Measurements from ENCODE around the gene DAZAP2.

Gene DAZAP2

GRCh38 chr12:51210690-51211395 lies 27.8 kb upstream of the DAZAP2 start (continued):
- TF ChIP-seq ZNF280D (tag by site-specific recombination; IDR thresholded peaks at IDR 0.05) (no peak), ZNF561 (tag by site-specific recombination; IDR thresholded peaks at IDR 0.05; ENCODE audit: borderline replicate concordance) (no peak), ZSCAN30 (tag by site-specific recombination; IDR thresholded peaks at IDR 0.05) (no peak), GLIS2 (tag by site-specific recombination; IDR thresholded peaks at IDR 0.05) (no peak)

GRCh38 chr12:51214895-51215294 lies 23.7 kb upstream of the DAZAP2 start:
- ChIA-PET CTCF (no interaction called here), POLR2A (no interaction called here)
- Histone ChIP-seq H3K36me3 (ENCODE audit: control insufficient read depth in 2 of 2, insufficient read depth in 1 of 2, low read length in 2 of 2) (no peaks in the 10 kb centered on the region), H3K4me1 (ENCODE audit: control insufficient read depth, insufficient read depth, low read length) (peaks cover 3% of the 10 kb centered on the region), H3K4me3 (ENCODE audit: low read depth, low read length) (no peak overlapping the region), H3K27ac (ENCODE audit: extremely low read depth, low read depth, low read length) (no peak overlapping the region), H3K9me3 (ENCODE audit: control insufficient read depth, insufficient read depth, low read depth, low read length) (no peaks in the 10 kb centered on the region)
- TF ChIP-seq ZNF157 (tag by site-specific recombination; IDR thresholded peaks at IDR 0.05): no peak
- TF ChIP-seq ZNF596 (tag by site-specific recombination; IDR thresholded peaks at IDR 0.05): no peak
- no peak for TF ChIP-seq ZBTB48 (tag by site-specific recombination; IDR thresholded peaks at IDR 0.05)
- no peak for TF ChIP-seq ZNF23 (tag by site-specific recombination; IDR thresholded peaks at IDR 0.05; ENCODE audit: borderline replicate concordance)
- TF ChIP-seq ZNF792 (tag by site-specific recombination; IDR thresholded peaks at IDR 0.05): no peak
- no peak for TF ChIP-seq ZNF658 (tag by site-specific recombination; IDR thresholded peaks at IDR 0.05)
- TF ChIP-seq ZNF416 (tag by site-specific recombination; IDR thresholded peaks at IDR 0.05): no peak
- TF ChIP-seq ZNF626 (tag by site-specific recombination; IDR thresholded peaks at IDR 0.05): no peak
- TF ChIP-seq ZNF280D (tag by site-specific recombination; IDR thresholded peaks at IDR 0.05): no peak
- TF ChIP-seq ZNF76 (tag by site-specific recombination; IDR thresholded peaks at IDR 0.05; ENCODE audit: borderline replicate concordance, low read depth): no peak
- no peak for TF ChIP-seq ZNF433 (tag by site-specific recombination; IDR thresholded peaks at IDR 0.05; ENCODE audit: low read depth)
- TF ChIP-seq ZNF549 (tag by site-specific recombination; IDR thresholded peaks at IDR 0.05): no peak
- no peak for TF ChIP-seq ZNF391 (tag by site-specific recombination; IDR thresholded peaks at IDR 0.05; ENCODE audit: borderline replicate concordance, low read depth)
- no peak for TF ChIP-seq ZNF843 (tag by site-specific recombination; IDR thresholded peaks at IDR 0.05)

GRCh38 chr12:51216642-51217041 lies 22.0 kb upstream of the DAZAP2 start:
- peak overlapping the region; percentile 65 for H3K4me3 ChIP-seq (ENCODE audit: low read depth, low read length)
- no peaks in the 10 kb centered on the region for H3K9me3 ChIP-seq (ENCODE audit: control insufficient read depth, insufficient read depth, low read depth, low read length)
- no peak overlapping the region for H3K27ac ChIP-seq (ENCODE audit: extremely low read depth, low read depth, low read length)
- POLR2A ChIA-PET: interaction anchor here (1.1 to 4.0 kb wide), 2 partner anchors 22 to 28 kb away, joined by 3 to 36 read pairs; partner anchors contain the start of gene DAZAP2
- peaks cover 3% of the 10 kb centered on the region for H3K4me1 ChIP-seq (ENCODE audit: control insufficient read depth, insufficient read depth, low read length)
- no peaks in the 10 kb centered on the region for H3K36me3 ChIP-seq (ENCODE audit: control insufficient read depth in 2 of 2, insufficient read depth in 1 of 2, low read length in 2 of 2)
- CTCF ChIA-PET: interaction anchor here (0.9 kb wide), 1 partner anchor 10 kb away, joined by 4 read pairs; no protein-coding TSS in a partner anchor
- TF ChIP-seq ZSCAN4 (tag by site-specific recombination; IDR thresholded peaks at IDR 0.05): no peak
- TF ChIP-seq ZFP69B (tag by site-specific recombination; IDR thresholded peaks at IDR 0.05): no peak

Measured in HEK293 (cell line).